Calu3 (cell line): ENCODE data around the gene ERVH48-1. TPM values are rescaled to one million over a fixed set of nuclear protein-coding genes. Genes with fewer than 3 reads are reported as not detected.
"Not testable (repeated sequence)": the region's sequence is repeated elsewhere in the genome, so short reads cannot be mapped to it uniquely, and the experiment has no call there.

ENCODE experiments used
- BruUV-seq: library from RNA; stranded (reverse); fragments of 400-500 nt; replicated peaks from 2 replicates; lab custom pipeline; 2021; lab: Mats Ljungman, UMichigan
- CTCF ChIA-PET: fragments of 300-600 bp; sonication (Branson Sonifier 250); formaldehyde crosslinking; loops from one replicate; lab custom pipeline; 2022; ENCODE audit warnings: antibody characterized with exemption; lab: Charles Lee
- DNase-seq: peaks from one replicate; pipeline ENCODE4 v3.0.0; 2022
- H3K27ac Mint-ChIP-seq: one replicate; pipeline ENCODE4 v1.8.0; 2022; ENCODE audit warnings: mixed read lengths; ENCODE audit not compliant: unreplicated experiment
- H3K27me3 Mint-ChIP-seq: one replicate; pipeline ENCODE4 v1.8.0; 2022; ENCODE audit warnings: mixed read lengths; ENCODE audit not compliant: unreplicated experiment
- H3K36me3 Mint-ChIP-seq: one replicate; pipeline ENCODE4 v1.8.0; 2022; ENCODE audit warnings: mild to moderate bottlenecking, moderate library complexity, mixed read lengths; ENCODE audit not compliant: insufficient read depth, unreplicated experiment
- H3K4me1 Mint-ChIP-seq: one replicate; pipeline ENCODE4 v1.8.0; 2022; ENCODE audit warnings: mild to moderate bottlenecking, low read depth, mixed read lengths; ENCODE audit not compliant: unreplicated experiment
- H3K4me3 Mint-ChIP-seq: one replicate; pipeline ENCODE4 v1.8.0; 2022; ENCODE audit warnings: mild to moderate bottlenecking, low read depth, moderate library complexity, mixed read lengths; ENCODE audit not compliant: unreplicated experiment
- H3K9me3 Mint-ChIP-seq: one replicate; pipeline ENCODE4 v1.8.0; 2022; ENCODE audit warnings: low read depth, mixed read lengths; ENCODE audit not compliant: unreplicated experiment
- intact Hi-C: fragments of 100-400 bp; cut with micrococcal nuclease; formaldehyde crosslinking; loops from one replicate; pipeline ENCODE4 v1.10.0; 2022; ENCODE audit not compliant: unreplicated experiment
- total RNA-seq: library from RNA; stranded (reverse); gene quantifications from 2 replicates; pipeline ENCODE4 v1.2.3, GENCODE V29; 2022
- TF ChIP-seq, protein P1 (sequence below): fragments of 200-600 bp; IDR thresholded peaks from one replicate; pipeline ENCODE4 v1.8.0; 2022; ENCODE audit warnings: antibody characterized with exemption; ENCODE audit not compliant: unreplicated experiment

Gene ERVH48-1
- total RNA-seq, 1 experiment from 2014 or later = not detected

- Mint-ChIP-seq H3K4me3 (no peak overlapping the region), H3K36me3 (peaks cover 8% of the 10 kb centered on the region), H3K27me3 (no peaks in the 10 kb centered on the region), H3K4me1 (peaks cover 8% of the 10 kb centered on the region), H3K27ac (no peak overlapping the region), H3K9me3 (no peaks in the 10 kb centered on the region)
- TF ChIP-seq, protein P1, sequence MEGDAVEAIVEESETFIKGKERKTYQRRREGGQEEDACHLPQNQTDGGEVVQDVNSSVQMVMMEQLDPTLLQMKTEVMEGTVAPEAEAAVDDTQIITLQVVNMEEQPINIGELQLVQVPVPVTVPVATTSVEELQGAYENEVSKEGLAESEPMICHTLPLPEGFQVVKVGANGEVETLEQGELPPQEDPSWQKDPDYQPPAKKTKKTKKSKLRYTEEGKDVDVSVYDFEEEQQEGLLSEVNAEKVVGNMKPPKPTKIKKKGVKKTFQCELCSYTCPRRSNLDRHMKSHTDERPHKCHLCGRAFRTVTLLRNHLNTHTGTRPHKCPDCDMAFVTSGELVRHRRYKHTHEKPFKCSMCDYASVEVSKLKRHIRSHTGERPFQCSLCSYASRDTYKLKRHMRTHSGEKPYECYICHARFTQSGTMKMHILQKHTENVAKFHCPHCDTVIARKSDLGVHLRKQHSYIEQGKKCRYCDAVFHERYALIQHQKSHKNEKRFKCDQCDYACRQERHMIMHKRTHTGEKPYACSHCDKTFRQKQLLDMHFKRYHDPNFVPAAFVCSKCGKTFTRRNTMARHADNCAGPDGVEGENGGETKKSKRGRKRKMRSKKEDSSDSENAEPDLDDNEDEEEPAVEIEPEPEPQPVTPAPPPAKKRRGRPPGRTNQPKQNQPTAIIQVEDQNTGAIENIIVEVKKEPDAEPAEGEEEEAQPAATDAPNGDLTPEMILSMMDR = no peak
- no TSS peak for BruUV-seq
- DNase-seq = no peak
- CTCF ChIA-PET = no interaction called here
- intact Hi-C loops = loop anchor here (5.0 kb wide), 1 partner anchor 50 kb away; no protein-coding TSS in a partner anchor
Measured at GRCh38 chr21:42956824-42957630, 31.6 kb upstream of the ERVH48-1 start.

DNA sequence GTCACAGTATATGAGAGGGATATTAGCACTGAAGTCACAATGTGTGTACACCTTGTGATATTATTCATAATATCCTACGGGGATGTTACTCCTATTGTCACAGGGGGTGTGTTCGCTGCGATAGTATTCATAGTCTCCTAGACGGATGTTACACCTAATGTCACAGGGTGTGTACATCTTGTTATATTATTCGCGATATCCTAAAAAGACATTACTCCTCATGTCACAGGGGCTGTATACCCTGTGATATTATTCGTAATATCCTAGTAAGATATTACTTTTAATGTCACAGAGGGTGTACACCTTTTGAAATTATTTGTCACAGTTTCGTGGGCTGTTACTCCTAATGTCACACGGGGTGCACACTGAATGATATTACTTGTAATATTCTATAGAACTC lies 25.8 kb upstream of the ERVH48-1 start:
- intact Hi-C loops, H3K27me3 Mint-ChIP-seq, H3K4me3 Mint-ChIP-seq, H3K36me3 Mint-ChIP-seq, BruUV-seq, H3K9me3 Mint-ChIP-seq, CTCF ChIA-PET, H3K27ac Mint-ChIP-seq, DNase-seq: not testable (repeated sequence)
- H3K4me1 Mint-ChIP-seq = peaks cover 16% of the 10 kb centered on the region

GRCh38 chr21:42949094-42949755 lies 23.8 kb upstream of the ERVH48-1 start:
- BruUV-seq = not testable (repeated sequence)

GRCh38 chr21:42942244-42942643 lies 16.8 kb upstream of the ERVH48-1 start:
- DNase-seq = no peak

More at GRCh38 chr21:42949094-42949755, 23.8 kb upstream of the ERVH48-1 start:
- H3K4me1 Mint-ChIP-seq, DNase-seq, H3K27ac Mint-ChIP-seq, H3K9me3 Mint-ChIP-seq, CTCF ChIA-PET, H3K4me3 Mint-ChIP-seq, H3K36me3 Mint-ChIP-seq, H3K27me3 Mint-ChIP-seq, intact Hi-C loops: not testable (repeated sequence)

DNA sequence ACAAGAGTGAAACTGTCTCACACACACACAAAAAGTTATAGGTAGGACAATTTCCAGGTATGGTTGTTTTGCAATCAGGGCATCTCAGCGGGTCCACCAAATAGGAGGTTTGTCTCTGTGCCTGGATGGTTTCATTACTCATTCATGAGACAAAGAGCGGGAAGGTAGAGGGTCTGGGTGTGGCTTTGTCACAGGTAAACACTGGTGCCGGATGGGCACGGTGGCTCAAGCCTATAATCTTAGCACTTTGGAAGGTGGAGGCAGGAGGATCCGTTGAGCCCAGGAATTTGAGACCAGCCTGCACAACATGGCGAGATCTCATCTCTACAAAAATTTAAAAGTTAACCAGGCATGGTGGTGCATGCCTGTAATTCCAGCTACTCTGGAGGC lies 16.3 kb upstream of the ERVH48-1 start:
- CTCF ChIA-PET = interaction anchor here (0.7 kb wide), 1 partner anchor 24 kb away, joined by 3 read pairs; no protein-coding TSS in a partner anchor
- Mint-ChIP-seq H3K9me3 (no peaks in the 10 kb centered on the region), H3K4me3 (no peak overlapping the region), H3K36me3 (no peaks in the 10 kb centered on the region), H3K27me3 (no peaks in the 10 kb centered on the region), H3K27ac (no peak overlapping the region), H3K4me1 (peaks cover 17% of the 10 kb centered on the region)
- no TSS peak for BruUV-seq
- no peak for DNase-seq
- TF ChIP-seq, protein P1 = no peak
- intact Hi-C loops = no loop called here

More at GRCh38 chr21:42942244-42942643, 16.8 kb upstream of the ERVH48-1 start:
- intact Hi-C loops = no loop called here
- TF ChIP-seq, protein P1 = no peak
- H3K36me3 Mint-ChIP-seq = no peaks in the 10 kb centered on the region
- H3K27ac Mint-ChIP-seq = no peak overlapping the region
- H3K27me3 Mint-ChIP-seq = no peaks in the 10 kb centered on the region
- CTCF ChIA-PET = interaction anchor here (0.6 kb wide), 1 partner anchor 24 kb away, joined by 3 read pairs; no protein-coding TSS in a partner anchor
- no TSS peak for BruUV-seq
- H3K4me3 Mint-ChIP-seq = no peak overlapping the region
- peaks cover 17% of the 10 kb centered on the region for H3K4me1 Mint-ChIP-seq
- no peaks in the 10 kb centered on the region for H3K9me3 Mint-ChIP-seq
